ENCODE measurements around the gene NSG1.

Gene NSG1

DNA sequence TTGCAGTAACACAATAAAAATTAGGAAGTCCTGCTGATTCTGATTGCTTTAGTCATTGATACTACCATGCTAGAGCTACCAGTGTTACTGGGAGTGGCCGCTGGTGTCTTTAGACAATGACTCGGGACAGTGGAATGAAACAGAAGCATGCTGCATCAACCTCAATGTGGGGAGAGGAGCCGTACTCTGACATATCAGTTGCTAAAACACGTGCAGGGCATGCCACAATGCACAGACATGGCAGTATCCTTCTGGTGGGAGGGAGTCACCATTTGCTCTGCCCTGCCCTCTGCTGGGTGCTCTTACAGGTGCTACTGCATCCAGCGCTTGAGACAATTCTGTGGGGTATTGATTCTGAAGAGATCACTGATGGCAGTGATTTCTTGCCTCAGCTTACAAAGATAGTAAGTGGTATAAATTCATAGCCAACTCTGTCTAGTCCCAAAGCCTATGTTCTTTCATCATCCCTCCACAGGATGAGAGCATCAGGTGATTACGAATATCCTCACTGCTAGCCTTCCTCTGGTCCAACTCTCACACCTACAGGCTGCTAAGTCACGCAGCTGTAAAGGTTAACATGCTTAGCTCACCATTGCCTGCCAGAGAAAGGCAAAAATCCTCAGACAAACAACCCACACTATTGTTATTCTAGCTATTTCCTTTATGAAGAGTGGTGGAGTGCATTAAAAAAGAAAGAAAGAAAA lies 43.7 kb downstream of the NSG1 start:
- TF ChIP-seq, protein P1, sequence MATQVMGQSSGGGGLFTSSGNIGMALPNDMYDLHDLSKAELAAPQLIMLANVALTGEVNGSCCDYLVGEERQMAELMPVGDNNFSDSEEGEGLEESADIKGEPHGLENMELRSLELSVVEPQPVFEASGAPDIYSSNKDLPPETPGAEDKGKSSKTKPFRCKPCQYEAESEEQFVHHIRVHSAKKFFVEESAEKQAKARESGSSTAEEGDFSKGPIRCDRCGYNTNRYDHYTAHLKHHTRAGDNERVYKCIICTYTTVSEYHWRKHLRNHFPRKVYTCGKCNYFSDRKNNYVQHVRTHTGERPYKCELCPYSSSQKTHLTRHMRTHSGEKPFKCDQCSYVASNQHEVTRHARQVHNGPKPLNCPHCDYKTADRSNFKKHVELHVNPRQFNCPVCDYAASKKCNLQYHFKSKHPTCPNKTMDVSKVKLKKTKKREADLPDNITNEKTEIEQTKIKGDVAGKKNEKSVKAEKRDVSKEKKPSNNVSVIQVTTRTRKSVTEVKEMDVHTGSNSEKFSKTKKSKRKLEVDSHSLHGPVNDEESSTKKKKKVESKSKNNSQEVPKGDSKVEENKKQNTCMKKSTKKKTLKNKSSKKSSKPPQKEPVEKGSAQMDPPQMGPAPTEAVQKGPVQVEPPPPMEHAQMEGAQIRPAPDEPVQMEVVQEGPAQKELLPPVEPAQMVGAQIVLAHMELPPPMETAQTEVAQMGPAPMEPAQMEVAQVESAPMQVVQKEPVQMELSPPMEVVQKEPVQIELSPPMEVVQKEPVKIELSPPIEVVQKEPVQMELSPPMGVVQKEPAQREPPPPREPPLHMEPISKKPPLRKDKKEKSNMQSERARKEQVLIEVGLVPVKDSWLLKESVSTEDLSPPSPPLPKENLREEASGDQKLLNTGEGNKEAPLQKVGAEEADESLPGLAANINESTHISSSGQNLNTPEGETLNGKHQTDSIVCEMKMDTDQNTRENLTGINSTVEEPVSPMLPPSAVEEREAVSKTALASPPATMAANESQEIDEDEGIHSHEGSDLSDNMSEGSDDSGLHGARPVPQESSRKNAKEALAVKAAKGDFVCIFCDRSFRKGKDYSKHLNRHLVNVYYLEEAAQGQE (IDR thresholded peaks at IDR 0.05; ENCODE audit: insufficient read depth in 1 of 2, low read depth in 2 of 2, low read length in 2 of 2), result no peak
- TF ChIP-seq TAF1 (IDR thresholded peaks at IDR 0.05; ENCODE audit: borderline replicate concordance, insufficient read depth, low read length) (no peak), FOXP2 (optimal IDR thresholded peaks at IDR 0.05; ENCODE audit: borderline replicate concordance, extremely low read depth, extremely low read length, insufficient read depth) (no peak), POLR2AphosphoS5 (IDR thresholded peaks at IDR 0.05; ENCODE audit: low read depth, low read length) (no peak), SIN3A (IDR thresholded peaks at IDR 0.05; ENCODE audit: borderline replicate concordance, insufficient read depth, low read length) (no peak)

DNA sequence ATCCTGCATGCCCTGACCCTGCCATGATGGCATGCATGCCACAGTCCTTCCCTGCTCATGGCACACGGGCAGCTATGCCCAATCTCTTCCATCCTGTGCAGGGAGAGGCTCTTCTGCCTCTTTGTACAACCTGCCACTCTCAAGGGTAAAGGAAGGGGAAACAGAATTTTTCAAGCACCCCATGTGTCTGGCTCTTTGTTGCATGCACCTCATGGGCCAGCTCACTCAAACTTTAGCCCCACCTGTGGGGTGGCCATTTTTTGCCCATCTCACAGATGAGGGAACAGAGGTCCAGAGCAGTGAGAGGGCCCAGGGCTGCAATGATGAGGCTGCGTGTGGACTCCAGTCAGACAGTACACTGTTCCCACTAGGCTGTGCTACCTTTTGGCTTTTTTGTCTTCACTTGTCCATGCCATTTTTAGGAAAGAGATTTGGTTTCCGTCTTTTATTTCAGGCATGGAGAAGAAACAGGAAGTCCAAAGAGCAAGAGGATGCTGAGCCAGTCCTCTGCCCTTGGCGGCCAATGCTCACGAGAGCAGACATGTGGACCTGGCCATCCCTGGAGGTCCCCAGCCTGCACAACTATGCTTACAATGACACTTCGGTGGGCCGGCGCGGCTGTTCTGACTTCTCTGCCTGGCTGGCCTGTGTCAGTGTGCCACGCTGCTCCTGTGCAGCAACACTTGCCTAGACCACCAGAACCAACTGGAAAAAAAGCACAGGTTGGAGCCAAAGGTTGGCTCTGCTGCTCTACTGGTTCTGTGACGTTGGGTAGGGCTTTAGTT lies 45.6 kb downstream of the NSG1 start:
- TF ChIP-seq POLR2AphosphoS5 (IDR thresholded peaks at IDR 0.05; ENCODE audit: low read depth, low read length) (no peak), FOXP2 (optimal IDR thresholded peaks at IDR 0.05; ENCODE audit: borderline replicate concordance, extremely low read depth, extremely low read length, insufficient read depth) (no peak), SIN3A (IDR thresholded peaks at IDR 0.05; ENCODE audit: borderline replicate concordance, insufficient read depth, low read length) (no peak), TAF1 (IDR thresholded peaks at IDR 0.05; ENCODE audit: borderline replicate concordance, insufficient read depth, low read length) (no peak)
- TF ChIP-seq, protein P1 (IDR thresholded peaks at IDR 0.05; ENCODE audit: insufficient read depth in 1 of 2, low read depth in 2 of 2, low read length in 2 of 2), result no peak

DNA sequence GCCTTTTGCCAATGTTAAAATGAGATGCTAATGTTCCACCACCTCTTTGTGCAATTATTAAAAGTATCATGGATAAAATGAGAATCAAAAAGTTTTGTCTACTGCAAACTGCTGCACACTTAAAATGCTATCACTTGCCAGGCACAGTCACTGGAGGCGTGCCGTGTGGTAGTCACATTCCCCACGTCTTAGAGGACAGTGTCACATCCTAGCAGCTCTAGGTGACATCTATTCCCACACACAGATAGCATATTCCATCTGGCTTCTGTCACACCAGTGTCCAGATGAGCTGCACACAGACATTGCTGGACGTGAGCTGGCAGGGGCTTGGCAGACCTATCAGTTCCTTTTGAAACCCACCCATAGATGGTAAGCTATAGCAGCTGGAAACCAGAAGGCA lies 47.0 kb downstream of the NSG1 start:
- TF ChIP-seq SIN3A (IDR thresholded peaks at IDR 0.05; ENCODE audit: borderline replicate concordance, insufficient read depth, low read length), result no peak
- TF ChIP-seq, protein P1 (IDR thresholded peaks at IDR 0.05; ENCODE audit: insufficient read depth in 1 of 2, low read depth in 2 of 2, low read length in 2 of 2), result no peak

DNA sequence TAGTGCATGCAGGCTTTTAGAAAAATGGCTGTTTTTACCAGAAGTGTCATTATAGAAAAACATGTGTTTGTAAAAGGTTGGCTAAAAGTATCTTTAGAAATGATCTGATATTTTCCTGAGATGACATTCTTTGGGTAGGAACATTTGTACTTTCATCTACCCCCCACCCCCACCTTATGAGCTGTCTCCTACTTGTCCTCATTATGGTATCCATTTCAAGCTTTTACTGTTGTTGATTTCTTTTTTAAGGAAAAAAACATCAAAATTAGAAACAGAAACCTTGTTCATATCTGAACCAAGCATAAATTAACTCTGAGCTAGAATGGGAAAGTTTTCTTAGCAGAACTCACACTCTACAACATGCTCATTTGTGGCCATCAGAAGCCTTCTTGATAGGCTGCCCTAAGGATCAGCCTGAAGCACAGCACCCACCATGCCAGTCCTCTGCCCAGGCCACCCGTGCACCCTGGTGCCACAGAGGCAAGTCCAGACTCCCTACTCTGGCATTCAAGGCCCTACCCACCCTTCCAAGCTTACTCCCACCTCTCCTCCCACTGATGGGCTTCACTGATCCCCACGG lies 49.4 kb downstream of the NSG1 start:
- TF ChIP-seq TAF1 (IDR thresholded peaks at IDR 0.05; ENCODE audit: borderline replicate concordance, insufficient read depth, low read length), result no peak
- TF ChIP-seq POLR2AphosphoS5 (IDR thresholded peaks at IDR 0.05; ENCODE audit: low read depth, low read length), result no peak
- TF ChIP-seq, protein P1 (IDR thresholded peaks at IDR 0.05; ENCODE audit: insufficient read depth in 1 of 2, low read depth in 2 of 2, low read length in 2 of 2), result no peak
- TF ChIP-seq FOXP2 (optimal IDR thresholded peaks at IDR 0.05; ENCODE audit: borderline replicate concordance, extremely low read depth, extremely low read length, insufficient read depth), result no peak
- no peak for TF ChIP-seq SIN3A (IDR thresholded peaks at IDR 0.05; ENCODE audit: borderline replicate concordance, insufficient read depth, low read length)
